Prostate gland (tissue), 2 donors: ENCODE measurements around the gene TTYH1. TPM values are rescaled to one million over a fixed set of nuclear protein-coding genes. Genes with fewer than 3 reads are reported as not detected.

Experiments used
- DNase-seq: peaks from one replicate; pipeline ENCODE4 v3.0.0-alpha.2; 2019; ENCODE audit warnings: low spot score
- H3K27ac ChIP-seq, 2 donors: fragments of 200-600 bp; sonication (generic); 2 replicates each; pipeline ENCODE4 v1.5.1; 2017 to 2019
- H3K27me3 ChIP-seq: fragments of 200-600 bp; sonication (generic); replicated peaks from 2 replicates; pipeline ENCODE4 v1.5.1; 2019; ENCODE audit not compliant: insufficient read depth
- H3K36me3 ChIP-seq, 2 donors: fragments of 200-600 bp; sonication (generic); 1 replicate in 1 of 2; 2 replicates in 1 of 2; pipeline versions ENCODE4 v1.5.1 to v1.8.1; 2017 to 2019
- H3K4me1 ChIP-seq: fragments of 200-600 bp; sonication (generic); replicated peaks from 2 replicates; pipeline ENCODE4 v1.5.1; 2019
- H3K4me3 ChIP-seq, 2 donors: fragments of 200-600 bp; sonication (generic); 2 replicates each; pipeline ENCODE4 v1.5.1; 2017 to 2019
- H3K9me3 ChIP-seq: fragments of 200-600 bp; sonication (generic); 2 replicates; pipeline ENCODE4 v1.5.1; 2017
- POLR2A ChIP-seq: fragments of 450-650 bp; IDR thresholded peaks from one replicate; pipeline ENCODE4 v1.6.1; 2016; ENCODE audit warnings: antibody characterized with exemption, mild to moderate bottlenecking
- POLR2AphosphoS5 ChIP-seq: sonication (generic); formaldehyde crosslinking; IDR thresholded peaks from one replicate; pipeline ENCODE4 v1.6.1; 2017; ENCODE audit warnings: antibody characterized with exemption
- WGBS: methylation state at CpG from one replicate; pipeline ENCODE4 v1.1.5; 2018; 5-methylcytosine and 5-hydroxymethylcytosine counted together
- intact Hi-C: fragments of 100-400 bp; cut with DNase I; formaldehyde crosslinking; loops from one replicate; pipeline ENCODE4 v1.14.2; 2022
- total RNA-seq, 2 donors: library from RNA; depleted of rRNA; stranded (reverse); fragments of >200 nt; gene quantifications; one replicate each; pipeline ENCODE4 v1.1.0, GENCODE V29; 2016
- TF ChIP-seq, protein P1 (sequence below), 4 experiments: fragments of 200-600 bp in 2 of 4; fragments of 450-650 bp in 2 of 4; sonication (generic) in 2 of 4; IDR thresholded peaks; 1 replicate in 3 of 4; 2 replicates in 1 of 4; pipeline ENCODE4 v1.5.1; 2016 to 2019; ENCODE audit warnings: antibody characterized with exemption in 4 of 4, mild to moderate bottlenecking in 2 of 4, moderate library complexity in 2 of 4

Gene TTYH1
- total RNA-seq, 2 donors from 2014 or later, result 1.8 to 136 TPM

DNA sequence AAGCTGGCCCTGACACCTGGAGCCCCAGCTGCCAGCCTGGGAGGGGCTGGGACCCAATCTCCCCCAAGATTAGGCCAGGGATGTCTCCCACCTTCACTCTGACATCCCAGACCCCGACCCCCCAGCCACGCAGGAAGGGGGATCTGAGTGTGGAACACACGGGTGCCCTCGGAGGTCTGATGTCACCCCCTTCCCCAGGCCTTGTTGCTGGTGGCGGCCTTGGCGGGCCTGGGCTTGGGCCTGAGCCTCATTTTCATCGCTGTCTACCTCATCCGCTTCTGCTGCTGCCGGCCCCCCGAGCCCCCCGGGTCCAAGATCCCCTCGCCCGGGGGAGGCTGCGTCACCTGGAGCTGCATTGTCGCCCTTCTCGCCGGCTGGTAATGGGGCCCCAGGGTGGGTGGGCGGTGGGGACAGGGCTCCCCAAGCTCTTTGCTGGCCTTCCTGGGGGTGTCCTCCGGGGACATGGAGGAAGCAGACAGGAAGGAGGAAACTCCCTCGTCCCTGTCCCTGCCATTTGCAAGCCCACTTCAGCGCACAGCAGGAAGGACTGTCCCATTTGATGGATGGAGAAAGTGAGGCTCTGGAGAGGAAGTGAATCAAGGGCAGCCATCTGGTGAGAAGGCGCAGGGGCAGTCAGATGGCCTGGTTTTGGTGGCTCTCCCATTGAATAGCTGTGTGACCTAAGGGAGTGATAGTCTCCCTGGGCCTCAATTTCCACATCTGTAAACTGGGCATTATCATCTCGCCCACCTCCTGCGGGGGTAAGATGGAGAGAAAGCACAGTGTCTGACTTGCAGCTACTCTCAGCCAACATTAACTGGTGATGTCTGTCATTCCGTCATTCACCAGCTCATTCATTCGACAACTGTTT lies 3.9 kb downstream of the TTYH1 start:
- intact Hi-C loops, result no loop called here
- H3K4me1 ChIP-seq, result no peaks in the 10 kb centered on the region
- no peaks in the 10 kb centered on the region for H3K9me3 ChIP-seq
- no peaks in the 10 kb centered on the region for H3K36me3 ChIP-seq
- no peak for DNase-seq
- H3K27ac ChIP-seq, result no peak overlapping the region
- no peak overlapping the region for H3K4me3 ChIP-seq
- no peak for TF ChIP-seq POLR2AphosphoS5
- no peak for TF ChIP-seq POLR2A
- TF ChIP-seq, protein P1, sequence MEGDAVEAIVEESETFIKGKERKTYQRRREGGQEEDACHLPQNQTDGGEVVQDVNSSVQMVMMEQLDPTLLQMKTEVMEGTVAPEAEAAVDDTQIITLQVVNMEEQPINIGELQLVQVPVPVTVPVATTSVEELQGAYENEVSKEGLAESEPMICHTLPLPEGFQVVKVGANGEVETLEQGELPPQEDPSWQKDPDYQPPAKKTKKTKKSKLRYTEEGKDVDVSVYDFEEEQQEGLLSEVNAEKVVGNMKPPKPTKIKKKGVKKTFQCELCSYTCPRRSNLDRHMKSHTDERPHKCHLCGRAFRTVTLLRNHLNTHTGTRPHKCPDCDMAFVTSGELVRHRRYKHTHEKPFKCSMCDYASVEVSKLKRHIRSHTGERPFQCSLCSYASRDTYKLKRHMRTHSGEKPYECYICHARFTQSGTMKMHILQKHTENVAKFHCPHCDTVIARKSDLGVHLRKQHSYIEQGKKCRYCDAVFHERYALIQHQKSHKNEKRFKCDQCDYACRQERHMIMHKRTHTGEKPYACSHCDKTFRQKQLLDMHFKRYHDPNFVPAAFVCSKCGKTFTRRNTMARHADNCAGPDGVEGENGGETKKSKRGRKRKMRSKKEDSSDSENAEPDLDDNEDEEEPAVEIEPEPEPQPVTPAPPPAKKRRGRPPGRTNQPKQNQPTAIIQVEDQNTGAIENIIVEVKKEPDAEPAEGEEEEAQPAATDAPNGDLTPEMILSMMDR (IDR thresholded peaks at IDR 0.05), result no peak
- WGBS, result 83% methylated on average over 26 of the region's 26 CpGs
- H3K27me3 ChIP-seq, result peaks cover 38% of the 10 kb centered on the region

- Histone ChIP-seq H3K36me3 (no peaks in the 10 kb centered on the region), H3K9me3 (no peaks in the 10 kb centered on the region), H3K27me3 (peaks cover 34% of the 10 kb centered on the region), H3K4me3 (no peak overlapping the region), H3K4me1 (no peaks in the 10 kb centered on the region), H3K27ac (no peak overlapping the region)
- no peak for DNase-seq
- intact Hi-C loops, result no loop called here
- TF ChIP-seq POLR2A (no peak), POLR2AphosphoS5 (no peak)
- TF ChIP-seq, protein P1 (IDR thresholded peaks at IDR 0.05), result no peak
- WGBS, result 41% methylated on average over 8 of the region's 10 CpGs
Measured at GRCh38 chr19:54420068-54420382, 4.8 kb downstream of the TTYH1 start.

DNA sequence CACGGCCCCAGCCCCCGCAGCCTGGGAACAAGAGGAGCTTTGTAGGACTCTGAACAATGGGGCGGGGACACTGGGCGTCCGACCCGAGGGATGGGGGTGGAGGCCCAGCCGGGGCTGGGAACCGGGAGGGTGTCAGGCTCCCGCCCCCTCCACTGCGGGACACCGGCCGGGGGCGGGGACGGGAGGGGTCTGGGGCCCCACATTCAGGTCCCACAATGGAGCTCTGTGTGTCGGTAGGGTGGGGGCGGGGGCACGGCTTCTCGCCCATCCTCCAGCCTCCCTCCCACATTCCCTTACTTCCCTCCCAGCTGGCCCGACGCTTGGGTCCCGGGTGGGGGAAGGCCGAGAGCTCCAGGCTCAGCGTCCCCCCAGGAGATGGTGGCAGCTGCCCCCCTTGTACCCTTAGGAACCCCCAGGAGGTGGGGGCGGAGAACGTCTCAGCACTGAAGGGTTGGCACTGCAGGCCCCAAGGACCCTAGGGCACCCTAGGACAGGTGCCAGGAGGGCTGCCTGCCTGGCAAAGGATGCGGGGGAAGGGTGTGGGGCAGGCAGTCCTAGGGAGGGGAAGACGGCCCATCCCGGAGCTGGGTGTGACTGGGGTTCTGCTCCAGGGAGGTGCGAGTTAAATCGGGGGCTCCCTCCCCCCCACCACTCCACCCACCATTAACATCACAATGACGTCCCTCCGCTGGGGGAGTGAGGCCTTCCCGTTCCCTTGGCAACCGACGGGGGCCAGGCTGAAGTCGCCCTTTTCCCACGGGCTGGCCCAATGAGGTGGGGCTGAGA lies 5.3 kb downstream of the TTYH1 start:
- H3K4me1 ChIP-seq, result no peaks in the 10 kb centered on the region
- H3K27me3 ChIP-seq, result peaks cover 28% of the 10 kb centered on the region
- intact Hi-C loops, result no loop called here
- H3K9me3 ChIP-seq, result no peaks in the 10 kb centered on the region
- 7% methylated on average over 32 of the region's 37 CpGs for WGBS
- no peak for DNase-seq
- no peak overlapping the region for H3K4me3 ChIP-seq
- TF ChIP-seq POLR2A (no peak), POLR2AphosphoS5 (no peak)
- TF ChIP-seq, protein P1 (IDR thresholded peaks at IDR 0.05), result no peak
- H3K27ac ChIP-seq, result no peak overlapping the region
- H3K36me3 ChIP-seq, result no peaks in the 10 kb centered on the region

GRCh38 chr19:54421169-54421516 lies 5.9 kb downstream of the TTYH1 start:
- Histone ChIP-seq H3K9me3 (no peaks in the 10 kb centered on the region), H3K4me1 (no peaks in the 10 kb centered on the region), H3K4me3 (no peak overlapping the region), H3K36me3 (no peaks in the 10 kb centered on the region), H3K27me3 (peaks cover 23% of the 10 kb centered on the region), H3K27ac (no peak overlapping the region)
- WGBS, result 21% methylated on average over 8 of the region's 9 CpGs
- no peak for DNase-seq
- TF ChIP-seq, protein P1 (IDR thresholded peaks at IDR 0.05), result no peak
- no peak for TF ChIP-seq POLR2AphosphoS5
- no peak for TF ChIP-seq POLR2A
- intact Hi-C loops, result no loop called here
